Left cardiac atrium (tissue), 4 donors: ENCODE results near the gene CDK3. TPM values are rescaled to one million over a fixed set of nuclear protein-coding genes. Genes with fewer than 3 reads are reported as not detected.

Experiments used
- ATAC-seq, 2 donors: fragments of 200-7000 bp; cut with Tn5 transposase; one replicate each; pipeline ENCODE4 v1.9.1; 2020; ENCODE audit warnings: mild to moderate bottlenecking in 2 of 2, moderate library complexity in 2 of 2
- DNase-seq: peaks from one replicate; pipeline ENCODE4 v3.0.0-alpha.2; 2020
- intact Hi-C, 2 donors: fragments of 100-400 bp; cut with DNase I; formaldehyde crosslinking; loops; one replicate each; pipeline versions ENCODE4 v1.14.1 to v1.15.1; 2022 to 2023
- total RNA-seq, 2 donors: library from RNA; stranded (reverse); fragmentation: NEBNext Ultra II Directional; extraction: Animal tissue kit (Norgen Biotek cat#: 25700); gene quantifications; one replicate each; pipeline ENCODE4 v1.2.1, GENCODE V29; 2021
- donor health status: DM: no; HTN: yes; CAD: no.
- donor health status: DM: no; HTN: yes; CAD: no; lungs with severe emphysema.
- donor health status: DM: yes; HTN: yes; CAD: no.
- donor health status: Dilated cardiomyopathy.

Gene CDK3
- total RNA-seq, 2 donors from 2014 or later, result 3.5 to 3.9 TPM

GRCh38 chr17:76050538-76051467, 50.1 kb downstream of the CDK3 start:
- DNase-seq (no peak), ATAC-seq (no peak)
- intact Hi-C loops, result no loop called here

GRCh38 chr17:76051561-76051960, 50.9 kb downstream of the CDK3 start:
- DNase-seq, result no peak
- ATAC-seq, result no peak
- intact Hi-C loops, result no loop called here

- ATAC-seq, result peak in 1 of 2 donors; percentile 75
- intact Hi-C loops, result no loop called here
- no peak for DNase-seq
Observed at GRCh38 chr17:76053246-76054111, 52.8 kb downstream of the CDK3 start.

GRCh38 chr17:76054112-76054476, 53.4 kb downstream of the CDK3 start:
- intact Hi-C loops, result no loop called here
- no peak for DNase-seq
- ATAC-seq, result peak in 1 of 2 donors; percentile 39

Other genes starting within 250 kb of the CDK3 start
- gene GALK1, start 235.7 kb upstream of the CDK3 start, total RNA-seq, result 10 to 100 TPM; 22.0 to 22.9 TPM
- 10 to 100 TPM; 15.8 to 17.8 TPM for gene UNK, start 216.0 kb upstream of the CDK3 start, total RNA-seq
- 10 to 100 TPM; 22.1 to 34.0 TPM for gene UNC13D, start 156.5 kb upstream of the CDK3 start, total RNA-seq
- 100 to 1,000 TPM; 106 to 122 TPM for gene WBP2, start 145.5 kb upstream of the CDK3 start, total RNA-seq
- gene TRIM47, start 122.3 kb upstream of the CDK3 start, total RNA-seq, result 10 to 100 TPM; 22.9 to 25.3 TPM
- gene TRIM65, start 103.9 kb upstream of the CDK3 start, total RNA-seq, result 1 to 10 TPM; 8.4 to 9.9 TPM
- 10 to 100 TPM; 73.7 to 83.4 TPM for gene MRPL38, start 96.0 kb upstream of the CDK3 start, total RNA-seq
- gene FBF1, start 59.8 kb upstream of the CDK3 start, total RNA-seq, result 1 to 10 TPM; 3.0 to 4.7 TPM
- gene ACOX1, start 21.7 kb upstream of the CDK3 start, total RNA-seq, result 10 to 100 TPM; 57.8 to 62.0 TPM
- gene TEN1, start 21.6 kb upstream of the CDK3 start, total RNA-seq, result 10 to 100 TPM; 10.2 to 12.2 TPM
- under 1 TPM; 0.29 to 0.39 TPM for gene EVPL, start 26.5 kb downstream of the CDK3 start, total RNA-seq
- 10 to 100 TPM; 51.1 to 60.1 TPM for gene SRP68, start 71.7 kb downstream of the CDK3 start, total RNA-seq
- gene GALR2, start 73.9 kb downstream of the CDK3 start, total RNA-seq, result not detected
- not detected for gene ZACN, start 78.3 kb downstream of the CDK3 start, total RNA-seq
- gene EXOC7, start 102.9 kb downstream of the CDK3 start, total RNA-seq, result 10 to 100 TPM; 74.1 to 79.5 TPM
- not detected for gene FOXJ1, start 140.4 kb downstream of the CDK3 start, total RNA-seq
- 10 to 100 TPM; 11.1 to 19.9 TPM for gene RNF157, start 239.6 kb downstream of the CDK3 start, total RNA-seq